Measurements from ENCODE around the gene MAPKAPK3.

The MAPKAPK3 gene

GRCh38 chr3:50695031-50695430 lies 78.1 kb downstream of the MAPKAPK3 start:
- no peak for DNase-seq (ENCODE audit: low read depth)
- no peak overlapping the region for H3K4me3 ChIP-seq (ENCODE audit: low read length)
- no peak for TF ChIP-seq CTCF (conservative IDR thresholded peaks at IDR 0.05; ENCODE audit: low read length)

DNA sequence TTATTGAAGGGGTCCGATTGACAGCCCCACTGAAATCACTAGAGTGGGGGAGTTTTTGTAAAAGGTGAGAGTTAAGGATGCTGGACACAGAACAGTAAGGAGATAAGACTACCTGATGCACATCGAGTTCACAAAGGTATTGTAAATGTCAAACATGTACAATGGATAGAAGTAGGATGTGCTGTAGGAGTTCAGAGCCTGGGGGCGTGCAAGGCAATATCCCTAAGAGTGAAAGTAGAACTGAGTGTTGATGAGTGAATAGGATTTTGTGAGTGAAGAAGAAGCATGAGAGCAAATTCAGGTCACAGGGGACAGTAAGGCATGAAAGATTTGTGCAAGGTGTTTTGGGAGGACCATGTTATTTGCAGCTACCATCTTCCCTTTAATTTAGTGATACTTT lies 79.3 kb downstream of the MAPKAPK3 start:
- DNase-seq (ENCODE audit: low read depth): no peak
- no peak overlapping the region for H3K4me3 ChIP-seq (ENCODE audit: low read length)
- TF ChIP-seq CTCF (conservative IDR thresholded peaks at IDR 0.05; ENCODE audit: low read length): no peak

DNA sequence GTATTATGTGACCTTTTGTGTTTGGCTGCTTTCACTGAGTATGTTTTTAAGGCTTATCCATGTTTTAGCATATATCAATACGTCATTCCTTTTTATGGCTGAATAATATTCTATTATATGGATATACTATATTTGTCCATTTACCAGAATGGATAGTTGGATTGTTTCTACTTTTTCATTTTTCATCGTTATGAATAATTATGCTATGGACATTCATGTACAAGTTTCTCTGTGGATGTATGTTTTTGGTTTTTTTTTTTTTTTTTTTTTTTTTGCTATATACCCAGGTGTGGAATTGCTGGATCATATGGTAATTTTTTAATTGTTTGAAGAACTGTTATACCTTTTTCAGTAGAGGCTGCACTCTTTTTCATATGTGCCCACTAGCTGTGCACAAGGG lies 81.3 kb downstream of the MAPKAPK3 start:
- no peak for TF ChIP-seq CTCF (conservative IDR thresholded peaks at IDR 0.05; ENCODE audit: low read length)
- no peak for DNase-seq (ENCODE audit: low read depth)
- H3K4me3 ChIP-seq (ENCODE audit: low read length): no peak overlapping the region
